ENCODE results near the gene LCOR.

LCOR gene

GRCh38 chr10:96947036-96947435, 114.9 kb downstream of the LCOR start:
- no peak for DNase-seq

GRCh38 chr10:96949039-96949683, 117.1 kb downstream of the LCOR start:
- no peak for DNase-seq

DNA sequence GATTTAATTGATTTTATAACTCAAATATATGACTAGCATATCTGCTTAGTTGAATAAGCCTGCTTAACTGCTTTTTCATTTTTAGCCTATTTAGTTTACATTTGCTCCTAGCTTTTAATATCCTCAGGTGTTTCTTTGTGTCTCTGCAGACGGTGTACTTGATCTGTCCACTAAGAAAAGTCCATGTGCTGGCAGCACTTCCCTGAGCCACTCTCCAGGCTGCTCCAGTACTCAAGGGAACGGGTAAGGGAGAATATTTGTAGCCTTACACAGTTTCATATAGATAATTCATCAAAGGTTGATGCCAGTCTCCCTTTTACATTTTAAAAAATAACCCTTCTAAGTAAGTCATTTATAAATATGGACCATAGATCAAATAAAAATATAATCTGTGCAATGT, 119.9 kb downstream of the LCOR start:
- DNase-seq: no peak

DNA sequence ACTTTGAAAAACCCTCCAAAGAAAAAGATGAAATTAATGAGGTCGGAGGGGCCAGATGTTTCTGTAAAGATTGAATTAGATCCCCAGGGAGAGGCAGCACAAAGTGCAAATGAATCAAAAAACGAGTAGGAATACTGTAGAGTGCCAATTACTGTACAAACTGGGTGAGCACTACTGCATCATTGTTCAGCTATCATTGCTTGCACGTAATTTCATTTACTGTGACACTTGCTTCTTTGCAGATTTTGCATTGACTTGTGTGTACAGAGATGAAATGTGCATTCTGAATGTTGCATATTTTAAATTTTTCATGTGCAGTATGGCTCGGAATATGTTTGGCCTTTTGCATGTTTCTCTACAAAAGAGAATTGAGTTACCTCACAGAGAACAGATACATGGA, 123.7 kb downstream of the LCOR start:
- no peak for DNase-seq

DNA sequence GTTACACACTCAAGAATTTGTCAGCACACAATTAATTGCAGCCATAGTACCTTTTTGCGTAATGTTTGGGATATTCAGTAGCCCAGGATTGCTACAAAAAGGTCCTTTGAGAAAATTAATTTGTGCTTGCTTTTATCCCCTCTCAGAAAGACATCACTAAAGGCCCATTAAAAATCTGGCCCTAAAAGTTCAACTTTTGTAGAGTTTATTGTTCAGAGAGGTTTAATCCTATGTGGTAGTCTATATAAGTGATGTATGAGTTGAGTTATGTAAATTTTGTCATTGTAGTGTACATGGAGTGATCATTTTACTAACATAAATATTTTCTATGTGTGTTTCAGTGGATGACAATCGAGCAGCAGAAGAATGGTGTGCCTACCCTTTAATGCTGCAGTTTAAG, 126.0 kb downstream of the LCOR start:
- no peak for DNase-seq

DNA sequence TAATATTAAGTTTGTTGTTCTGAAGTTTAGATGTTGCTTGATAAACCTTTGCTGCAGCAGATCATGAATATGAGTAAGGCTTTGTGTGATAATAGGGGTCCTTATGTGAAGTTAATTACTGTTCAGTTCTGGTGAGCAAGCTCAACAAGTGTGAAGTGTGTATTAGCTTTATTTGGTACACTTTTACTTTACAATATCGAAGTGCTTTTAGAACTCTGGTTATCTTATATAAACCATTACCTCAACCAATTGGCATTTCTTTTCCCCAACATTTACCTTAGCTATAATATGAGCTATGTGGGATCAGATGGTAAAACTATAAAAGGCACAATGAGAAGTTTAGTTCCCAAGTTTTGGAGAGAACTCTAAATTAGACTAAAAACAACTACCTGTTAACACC, 127.6 kb downstream of the LCOR start:
- no peak for DNase-seq

DNA sequence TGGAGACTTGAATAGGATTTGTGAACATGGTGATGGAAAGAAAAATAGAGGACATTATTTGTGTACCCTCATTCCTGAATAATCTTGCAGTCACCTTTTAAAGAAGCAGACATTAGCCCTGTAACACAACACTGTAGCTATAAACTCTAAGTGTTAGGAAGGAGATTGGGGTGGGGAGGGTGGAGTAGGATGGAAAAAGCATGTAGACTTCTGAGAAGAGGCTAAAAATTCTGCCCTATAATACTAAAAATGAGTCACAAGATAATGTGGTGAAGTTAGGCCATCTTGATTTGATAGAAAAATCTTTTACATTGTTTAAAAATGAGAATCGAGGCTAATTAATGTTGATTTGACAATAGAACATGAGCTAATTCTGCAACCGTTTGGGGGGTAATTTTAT, 128.8 kb downstream of the LCOR start:
- DNase-seq: no peak

- DNase-seq: no peak
Observed at GRCh38 chr10:96964131-96964530, 132.0 kb downstream of the LCOR start.

GRCh38 chr10:96967847-96968246, 135.7 kb downstream of the LCOR start:
- no peak for DNase-seq

- no peak for DNase-seq
Observed at GRCh38 chr10:96968682-96969423, 136.8 kb downstream of the LCOR start.

DNA sequence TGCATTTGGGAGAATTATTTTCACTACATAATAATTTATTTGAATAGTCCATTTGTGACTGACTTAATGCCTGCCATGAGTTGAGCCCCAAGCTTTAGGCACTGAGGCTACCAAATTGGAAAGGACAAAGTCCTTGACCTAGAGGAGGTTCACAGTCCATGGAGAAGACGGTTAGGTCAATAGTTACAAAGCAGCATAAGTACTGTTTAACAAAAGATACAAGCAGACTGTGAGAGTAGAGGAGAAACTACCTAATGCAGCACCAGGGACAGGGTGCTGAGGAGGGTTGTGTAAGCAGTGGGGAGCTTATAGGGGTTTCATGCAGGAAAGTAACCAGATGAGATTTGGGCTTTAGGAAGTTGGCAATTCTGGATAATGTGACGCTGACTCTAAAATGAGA, 139.2 kb downstream of the LCOR start:
- no peak for DNase-seq

- DNase-seq: no peak
Observed at GRCh38 chr10:96972264-96972663, 140.2 kb downstream of the LCOR start.

- no peak for DNase-seq
Observed at GRCh38 chr10:96973809-96974747, 142.0 kb downstream of the LCOR start.

DNA sequence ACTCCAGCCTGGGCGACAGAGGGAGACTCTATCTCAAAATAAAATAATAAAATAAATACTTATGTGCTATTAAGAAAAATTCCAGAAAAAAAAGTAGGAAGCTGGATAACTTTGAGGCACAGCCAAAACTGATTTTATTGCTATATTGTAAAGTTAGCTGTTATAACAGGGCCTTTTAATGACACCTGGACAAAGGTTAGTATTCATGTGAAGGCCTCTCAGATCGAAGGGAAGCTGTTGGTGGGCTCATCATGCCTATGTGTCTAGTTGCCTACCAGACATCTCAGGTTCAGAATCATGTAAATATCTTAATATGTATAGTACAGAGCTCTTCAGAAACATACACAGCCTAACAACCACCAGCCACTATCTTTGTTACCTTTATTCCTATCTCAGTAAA, 143.0 kb downstream of the LCOR start:
- no peak for DNase-seq

DNA sequence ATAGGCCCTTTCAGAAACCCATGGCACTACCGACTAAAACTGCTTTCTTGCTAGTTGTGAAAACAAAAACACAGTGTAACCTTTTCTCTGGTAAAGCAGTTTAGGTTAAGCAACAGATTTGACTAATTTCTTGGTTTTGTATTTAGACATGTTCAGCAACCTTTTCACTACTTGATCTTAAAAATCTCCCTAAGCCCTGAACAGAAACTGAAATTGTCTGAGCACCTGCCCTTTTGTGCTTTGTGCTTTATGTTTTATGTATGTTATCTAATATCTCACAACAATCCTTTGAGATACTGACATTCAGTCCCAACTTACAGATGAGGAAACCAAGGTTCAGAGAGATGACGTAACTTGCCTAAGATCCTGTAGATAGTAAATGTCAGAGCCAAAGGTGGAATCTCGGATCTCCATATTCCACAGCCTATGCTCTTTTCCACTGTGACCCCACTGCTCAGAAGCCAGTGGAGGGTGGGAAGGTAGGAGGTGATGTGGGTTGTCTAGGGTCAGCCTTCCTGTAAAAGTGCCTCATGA, 146.6 kb downstream of the LCOR start:
- no peak for DNase-seq

- no peak for DNase-seq
Observed at GRCh38 chr10:96982149-96982930, 150.2 kb downstream of the LCOR start.

DNA sequence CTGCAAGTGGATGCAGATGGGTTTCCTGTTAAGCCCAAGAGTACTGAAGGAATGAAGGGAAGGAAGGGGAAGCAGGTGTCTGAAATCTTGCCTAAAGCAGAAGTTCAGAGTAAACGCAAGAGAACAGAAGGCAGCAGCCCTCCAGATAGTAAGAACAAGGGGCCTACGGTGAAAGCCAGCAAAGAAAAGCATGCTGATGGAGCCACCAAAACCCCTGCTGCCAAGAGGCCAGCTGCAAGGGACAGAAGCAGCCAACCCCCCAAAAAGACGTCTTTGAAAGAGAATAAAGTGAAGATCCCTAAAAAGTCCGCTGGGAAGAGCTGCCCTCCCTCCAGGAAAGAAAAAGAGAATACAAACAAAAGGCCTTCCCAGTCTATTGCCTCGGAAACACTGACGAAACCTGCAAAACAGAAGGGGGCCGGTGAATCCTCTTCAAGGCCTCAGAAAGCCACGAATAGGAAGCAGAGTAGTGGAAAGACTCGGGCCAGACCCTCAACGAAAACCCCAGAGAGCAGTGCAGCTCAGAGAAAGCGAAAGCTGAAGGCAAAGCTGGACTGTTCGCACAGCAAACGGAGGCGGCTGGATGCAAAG, 152.5 kb downstream of the LCOR start:
- DNase-seq: no peak

GRCh38 chr10:96986200-96986856, 154.2 kb downstream of the LCOR start:
- DNase-seq: no peak

- no peak for DNase-seq
Observed at GRCh38 chr10:96987141-96987841, 155.2 kb downstream of the LCOR start.

DNA sequence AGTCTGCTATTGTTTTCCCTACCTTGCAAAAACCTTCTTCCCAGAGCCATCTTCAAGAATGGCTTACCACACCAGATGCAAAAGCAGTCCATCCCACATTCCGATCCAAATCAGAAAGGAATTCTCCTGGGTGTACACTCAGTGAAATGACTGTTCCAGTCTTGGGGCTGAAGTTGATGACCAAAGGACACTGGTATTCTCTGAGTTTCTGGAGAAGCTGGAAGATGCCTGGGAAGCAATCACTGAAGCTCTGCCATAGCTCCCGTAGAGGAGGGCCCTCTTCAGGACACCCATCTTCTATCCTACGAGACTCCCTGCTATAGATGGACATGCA, 155.7 kb downstream of the LCOR start:
- no peak for DNase-seq

DNA sequence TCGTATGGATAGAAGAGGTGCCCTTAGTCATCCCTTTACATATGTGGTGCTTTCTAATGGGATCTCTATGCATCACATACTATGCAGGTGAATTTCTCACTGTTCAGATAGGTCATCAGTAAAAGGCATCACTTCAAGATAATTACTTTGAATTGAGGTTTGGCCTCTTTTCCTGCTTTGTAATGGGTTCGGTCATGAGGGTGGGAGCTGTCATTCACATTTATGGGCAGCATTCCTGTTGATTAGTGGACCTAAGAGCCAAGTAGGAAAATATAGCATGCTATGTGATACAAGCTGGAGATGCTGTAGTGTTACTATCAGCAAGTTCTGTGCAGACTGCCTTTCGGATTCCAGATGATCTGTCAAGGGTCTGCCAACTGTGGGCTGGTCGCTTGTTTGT, 156.3 kb downstream of the LCOR start:
- DNase-seq: no peak

All from NCI-H2107 (cell line).